Measurements from ENCODE around the gene TAOK3. TPM values are rescaled to one million over a fixed set of nuclear protein-coding genes. Genes with fewer than 3 reads are reported as not detected.

Gene TAOK3
- total RNA-seq, 1 donor from 2014 or later: 28.6 TPM

DNA sequence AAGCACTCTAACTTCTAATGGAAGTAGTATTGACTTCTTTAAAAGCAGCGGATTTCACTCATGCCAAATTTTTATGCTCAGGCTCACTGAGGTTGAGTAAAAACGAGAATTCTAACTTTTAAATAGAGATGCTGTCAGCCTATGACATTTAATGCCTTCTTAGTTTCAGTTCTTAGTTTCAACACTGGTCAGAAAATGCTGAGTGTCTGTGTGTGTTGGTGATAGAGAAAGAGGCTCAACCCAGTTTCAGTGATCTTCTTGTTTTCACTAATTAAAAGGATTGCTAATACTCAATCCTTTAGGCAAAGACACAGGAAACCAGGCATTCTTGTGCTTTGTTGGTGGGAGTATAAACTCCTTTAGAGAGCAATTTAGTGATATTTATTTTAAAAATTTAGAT is 205.8 kb downstream of the TAOK3 start:
- DNase-seq (ENCODE audit: extremely low spot score, unreplicated experiment): no peak
- Mint-ChIP-seq H3K36me3 (ENCODE audit: unreplicated experiment) (peaks cover 34% of the 10 kb centered on the region), H3K4me3 (ENCODE audit: unreplicated experiment) (no peak overlapping the region), H3K27me3 (ENCODE audit: unreplicated experiment) (no peaks in the 10 kb centered on the region), H3K9me3 (ENCODE audit: unreplicated experiment) (no peaks in the 10 kb centered on the region), H3K4me1 (ENCODE audit: unreplicated experiment) (no peaks in the 10 kb centered on the region), H3K27ac (ENCODE audit: unreplicated experiment) (no peak overlapping the region)
- TF ChIP-seq, protein P1, sequence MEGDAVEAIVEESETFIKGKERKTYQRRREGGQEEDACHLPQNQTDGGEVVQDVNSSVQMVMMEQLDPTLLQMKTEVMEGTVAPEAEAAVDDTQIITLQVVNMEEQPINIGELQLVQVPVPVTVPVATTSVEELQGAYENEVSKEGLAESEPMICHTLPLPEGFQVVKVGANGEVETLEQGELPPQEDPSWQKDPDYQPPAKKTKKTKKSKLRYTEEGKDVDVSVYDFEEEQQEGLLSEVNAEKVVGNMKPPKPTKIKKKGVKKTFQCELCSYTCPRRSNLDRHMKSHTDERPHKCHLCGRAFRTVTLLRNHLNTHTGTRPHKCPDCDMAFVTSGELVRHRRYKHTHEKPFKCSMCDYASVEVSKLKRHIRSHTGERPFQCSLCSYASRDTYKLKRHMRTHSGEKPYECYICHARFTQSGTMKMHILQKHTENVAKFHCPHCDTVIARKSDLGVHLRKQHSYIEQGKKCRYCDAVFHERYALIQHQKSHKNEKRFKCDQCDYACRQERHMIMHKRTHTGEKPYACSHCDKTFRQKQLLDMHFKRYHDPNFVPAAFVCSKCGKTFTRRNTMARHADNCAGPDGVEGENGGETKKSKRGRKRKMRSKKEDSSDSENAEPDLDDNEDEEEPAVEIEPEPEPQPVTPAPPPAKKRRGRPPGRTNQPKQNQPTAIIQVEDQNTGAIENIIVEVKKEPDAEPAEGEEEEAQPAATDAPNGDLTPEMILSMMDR (IDR thresholded peaks at IDR 0.05): no peak

GRCh38 chr12:118164798-118165486 is 207.8 kb downstream of the TAOK3 start:
- DNase-seq (ENCODE audit: extremely low spot score, unreplicated experiment): no peak
- Mint-ChIP-seq H3K9me3 (ENCODE audit: unreplicated experiment) (no peaks in the 10 kb centered on the region), H3K36me3 (ENCODE audit: unreplicated experiment) (peaks cover 35% of the 10 kb centered on the region), H3K4me3 (ENCODE audit: unreplicated experiment) (no peak overlapping the region), H3K27ac (ENCODE audit: unreplicated experiment) (no peak overlapping the region), H3K4me1 (ENCODE audit: unreplicated experiment) (no peaks in the 10 kb centered on the region), H3K27me3 (ENCODE audit: unreplicated experiment) (no peaks in the 10 kb centered on the region)
- TF ChIP-seq, protein P1 (IDR thresholded peaks at IDR 0.05): peak; percentile 77

GRCh38 chr12:118160536-118160935 is 212.2 kb downstream of the TAOK3 start:
- H3K27me3 Mint-ChIP-seq (ENCODE audit: unreplicated experiment): no peaks in the 10 kb centered on the region
- H3K4me1 Mint-ChIP-seq (ENCODE audit: unreplicated experiment): no peaks in the 10 kb centered on the region
- H3K9me3 Mint-ChIP-seq (ENCODE audit: unreplicated experiment): no peaks in the 10 kb centered on the region
- H3K36me3 Mint-ChIP-seq (ENCODE audit: unreplicated experiment): peaks cover 27% of the 10 kb centered on the region
- no peak overlapping the region for H3K27ac Mint-ChIP-seq (ENCODE audit: unreplicated experiment)
- TF ChIP-seq, protein P1 (IDR thresholded peaks at IDR 0.05): no peak
- no peak for DNase-seq (ENCODE audit: extremely low spot score, unreplicated experiment)
- no peak overlapping the region for H3K4me3 Mint-ChIP-seq (ENCODE audit: unreplicated experiment)

DNA sequence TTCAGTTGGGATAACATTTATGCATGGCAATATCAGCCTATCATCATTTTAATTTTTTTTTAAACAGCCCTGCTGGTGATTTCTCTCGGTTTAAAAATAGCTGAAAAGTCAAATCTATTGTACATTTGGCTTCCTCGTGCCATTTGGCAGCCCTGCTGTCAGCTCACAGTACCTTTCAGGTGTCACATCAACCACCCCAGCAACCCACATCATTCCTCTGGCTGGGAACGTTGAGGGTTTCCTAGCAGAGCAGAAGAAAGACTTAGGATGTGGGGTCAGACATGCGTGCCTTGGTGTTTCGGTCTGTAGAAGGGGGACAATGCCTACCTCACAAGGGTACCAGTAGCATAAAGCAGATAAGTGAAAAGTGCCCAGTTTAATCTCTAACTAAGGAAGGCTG is 221.0 kb downstream of the TAOK3 start:
- Mint-ChIP-seq H3K4me1 (ENCODE audit: unreplicated experiment) (no peaks in the 10 kb centered on the region), H3K9me3 (ENCODE audit: unreplicated experiment) (no peaks in the 10 kb centered on the region), H3K27ac (ENCODE audit: unreplicated experiment) (no peak overlapping the region), H3K4me3 (ENCODE audit: unreplicated experiment) (no peak overlapping the region), H3K27me3 (ENCODE audit: unreplicated experiment) (no peaks in the 10 kb centered on the region), H3K36me3 (ENCODE audit: unreplicated experiment) (peaks cover 19% of the 10 kb centered on the region)
- TF ChIP-seq, protein P1 (IDR thresholded peaks at IDR 0.05): no peak
- DNase-seq (ENCODE audit: extremely low spot score, unreplicated experiment): no peak

DNA sequence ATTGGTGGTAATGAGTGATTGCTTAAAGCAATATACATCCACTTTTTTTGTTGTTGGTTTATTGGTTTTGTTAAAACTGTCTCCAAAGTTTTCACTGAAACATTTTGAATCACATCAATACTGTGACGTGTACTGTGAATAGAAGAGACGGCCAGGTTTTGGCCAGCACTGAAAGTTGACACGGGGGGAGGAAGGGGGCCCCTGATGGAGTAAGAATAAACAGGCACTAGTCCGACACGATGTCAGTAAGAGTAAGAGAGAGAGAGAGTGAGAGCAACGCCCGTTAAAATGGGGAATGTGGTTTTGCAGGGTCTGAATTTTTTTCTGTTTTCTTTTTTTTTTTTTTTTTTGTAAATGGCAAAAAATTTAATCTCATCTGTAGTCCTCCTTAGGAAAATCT is 222.1 kb downstream of the TAOK3 start:
- no peaks in the 10 kb centered on the region for H3K9me3 Mint-ChIP-seq (ENCODE audit: unreplicated experiment)
- H3K4me3 Mint-ChIP-seq (ENCODE audit: unreplicated experiment): no peak overlapping the region
- no peaks in the 10 kb centered on the region for H3K4me1 Mint-ChIP-seq (ENCODE audit: unreplicated experiment)
- H3K27me3 Mint-ChIP-seq (ENCODE audit: unreplicated experiment): no peaks in the 10 kb centered on the region
- H3K27ac Mint-ChIP-seq (ENCODE audit: unreplicated experiment): no peak overlapping the region
- TF ChIP-seq, protein P1 (IDR thresholded peaks at IDR 0.05): no peak
- H3K36me3 Mint-ChIP-seq (ENCODE audit: unreplicated experiment): peaks cover 23% of the 10 kb centered on the region
- no peak for DNase-seq (ENCODE audit: extremely low spot score, unreplicated experiment)
